ENCODE results near the gene GRIN2D.

GRIN2D gene

DNA sequence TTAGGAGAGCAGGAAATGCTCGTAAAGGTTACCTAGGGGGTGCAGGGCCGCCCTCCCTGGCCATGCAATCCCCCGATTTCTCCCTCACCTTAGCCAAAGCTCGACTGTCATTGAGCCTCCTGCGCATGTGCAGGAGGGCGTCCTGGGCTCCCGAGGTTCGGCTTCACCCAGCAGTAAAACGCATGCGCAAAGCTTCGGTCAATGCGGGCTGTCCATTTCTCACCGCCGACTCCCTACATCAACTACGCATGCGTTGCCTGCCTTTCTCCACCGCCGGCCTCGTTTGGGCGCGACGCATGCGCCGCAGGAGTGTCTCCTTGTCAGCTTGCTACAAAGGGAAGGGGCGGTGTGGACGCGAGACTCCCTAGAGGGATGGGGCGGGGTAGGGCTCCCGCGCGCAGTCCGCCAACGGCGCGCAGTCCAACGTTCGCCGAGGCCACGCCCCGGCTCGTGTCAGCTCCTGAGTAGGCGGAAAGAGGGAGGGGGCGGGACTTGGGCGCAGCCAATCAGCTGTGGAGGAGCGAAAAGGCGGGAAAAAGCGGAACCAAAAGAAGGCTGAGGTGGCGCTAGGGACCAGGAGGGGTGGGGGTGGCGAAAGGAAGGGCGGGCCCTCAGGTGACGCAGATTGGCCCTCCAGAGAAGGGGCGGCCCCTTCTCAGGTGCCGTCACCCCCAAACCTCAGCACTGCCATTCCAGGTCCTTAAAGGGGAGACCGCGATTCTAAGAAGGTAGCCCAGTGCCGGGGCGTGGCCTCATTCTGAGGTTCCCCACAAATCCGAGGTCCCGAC lies 29.5 kb upstream of the GRIN2D start, which contains the start of the genes SYNGR4 and TMEM143:
Gene SYNGR4 (plus strand): TSS at position 558 of the 788 bp plus-strand sequence. CDS start 1,476 bp downstream, outside the sequence.
Gene TMEM143 (minus strand): TSS at position 131 of the 788 bp plus-strand sequence. CDS start 20 bp downstream, at position 111.
- H3K27ac ChIP-seq, result peak within 1 kb of the TSS; percentile 98
- TF ChIP-seq, protein P1, sequence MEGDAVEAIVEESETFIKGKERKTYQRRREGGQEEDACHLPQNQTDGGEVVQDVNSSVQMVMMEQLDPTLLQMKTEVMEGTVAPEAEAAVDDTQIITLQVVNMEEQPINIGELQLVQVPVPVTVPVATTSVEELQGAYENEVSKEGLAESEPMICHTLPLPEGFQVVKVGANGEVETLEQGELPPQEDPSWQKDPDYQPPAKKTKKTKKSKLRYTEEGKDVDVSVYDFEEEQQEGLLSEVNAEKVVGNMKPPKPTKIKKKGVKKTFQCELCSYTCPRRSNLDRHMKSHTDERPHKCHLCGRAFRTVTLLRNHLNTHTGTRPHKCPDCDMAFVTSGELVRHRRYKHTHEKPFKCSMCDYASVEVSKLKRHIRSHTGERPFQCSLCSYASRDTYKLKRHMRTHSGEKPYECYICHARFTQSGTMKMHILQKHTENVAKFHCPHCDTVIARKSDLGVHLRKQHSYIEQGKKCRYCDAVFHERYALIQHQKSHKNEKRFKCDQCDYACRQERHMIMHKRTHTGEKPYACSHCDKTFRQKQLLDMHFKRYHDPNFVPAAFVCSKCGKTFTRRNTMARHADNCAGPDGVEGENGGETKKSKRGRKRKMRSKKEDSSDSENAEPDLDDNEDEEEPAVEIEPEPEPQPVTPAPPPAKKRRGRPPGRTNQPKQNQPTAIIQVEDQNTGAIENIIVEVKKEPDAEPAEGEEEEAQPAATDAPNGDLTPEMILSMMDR (IDR thresholded peaks at IDR 0.05), result no peak
- no peak for TF ChIP-seq ZFX (IDR thresholded peaks at IDR 0.05; ENCODE audit: borderline replicate concordance)

DNA sequence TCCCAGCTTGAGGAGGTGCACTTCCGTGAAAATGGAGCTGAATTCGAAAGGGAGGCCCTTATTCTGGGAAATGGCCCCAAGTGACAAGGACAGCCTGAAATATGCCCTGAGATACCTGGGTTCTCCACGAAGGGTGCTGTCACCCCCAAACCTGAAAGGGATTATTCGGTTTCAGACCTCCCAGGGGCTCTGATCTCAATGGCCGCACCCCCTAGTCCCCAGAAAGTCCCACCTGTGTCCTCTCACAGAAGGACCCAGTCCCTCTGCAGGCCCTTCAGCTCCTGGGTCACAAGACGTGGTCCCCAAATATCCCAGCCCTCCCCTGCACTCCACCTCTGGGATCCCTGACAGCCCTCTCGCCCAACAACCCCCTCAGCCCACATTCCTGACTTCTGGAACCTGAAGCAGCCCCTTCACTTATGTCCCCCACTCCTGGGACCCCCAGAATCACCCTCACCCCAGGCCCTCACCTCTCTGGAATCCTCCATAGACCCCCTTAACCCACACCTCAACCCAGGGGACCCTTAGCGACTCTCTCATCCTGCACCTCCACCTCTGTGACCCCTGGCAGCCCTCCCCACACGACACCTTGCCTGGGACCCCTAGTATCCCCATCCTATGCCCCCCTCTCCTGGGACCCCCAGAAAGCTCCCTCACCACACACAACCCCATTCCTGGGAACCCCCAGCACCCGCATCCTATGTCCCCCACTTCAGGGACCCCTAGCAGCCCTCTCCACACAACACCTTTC lies 28.7 kb upstream of the GRIN2D start:
- TF ChIP-seq, protein P1 (IDR thresholded peaks at IDR 0.05), result no peak
- no peak for TF ChIP-seq ZFX (IDR thresholded peaks at IDR 0.05; ENCODE audit: borderline replicate concordance)
- H3K27ac ChIP-seq, result peak overlapping the region; percentile 98

DNA sequence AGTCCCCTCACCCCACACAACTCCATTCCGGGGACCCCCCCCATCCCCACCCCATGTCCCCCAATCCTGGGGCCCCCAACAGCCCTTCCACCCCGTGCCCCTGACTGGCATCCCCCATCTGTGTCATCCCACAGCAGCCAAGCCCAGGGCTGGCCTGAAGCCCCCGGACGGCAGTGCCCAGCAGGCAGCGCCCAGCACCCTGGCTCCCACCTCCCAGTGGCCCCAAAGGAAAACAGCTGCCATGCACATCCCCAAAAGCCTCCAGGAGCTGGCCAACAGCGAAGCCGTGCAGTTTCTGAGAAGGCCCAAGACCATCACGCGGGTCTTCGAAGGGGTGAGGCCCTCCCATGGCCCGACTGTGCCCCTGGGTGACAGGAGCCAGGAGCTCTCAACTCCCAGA lies 27.9 kb upstream of the GRIN2D start:
- H3K27ac ChIP-seq, result peak overlapping the region; percentile 40; the same call in 1 of the 2 replicates
- TF ChIP-seq, protein P1 (IDR thresholded peaks at IDR 0.05), result no peak
- no peak for TF ChIP-seq ZFX (IDR thresholded peaks at IDR 0.05; ENCODE audit: borderline replicate concordance)

DNA sequence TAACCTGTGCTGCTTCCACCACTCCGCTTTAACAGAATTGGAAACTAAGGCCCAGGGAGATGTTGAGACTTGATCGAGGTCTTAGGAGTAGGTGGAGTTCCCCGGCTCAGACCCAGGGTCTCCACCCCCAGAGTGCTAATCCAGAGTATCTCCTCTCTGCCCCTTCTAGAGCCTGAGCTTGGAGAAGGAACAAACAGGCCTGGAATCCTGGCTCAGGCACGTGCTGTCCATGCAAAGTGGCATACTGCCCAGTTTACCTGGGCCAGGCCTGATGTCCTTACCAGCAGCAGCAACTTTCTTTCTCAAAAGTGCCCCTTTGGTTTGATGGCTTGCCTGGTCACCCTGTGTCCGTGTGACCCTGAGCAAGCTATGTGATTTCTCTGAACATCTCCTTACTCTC lies 25.6 kb upstream of the GRIN2D start:
- TF ChIP-seq, protein P1 (IDR thresholded peaks at IDR 0.05), result no peak
- no peak for TF ChIP-seq ZFX (IDR thresholded peaks at IDR 0.05; ENCODE audit: borderline replicate concordance)
- H3K27ac ChIP-seq, result peak overlapping the region; percentile 40; the same call in 1 of the 2 replicates

DNA sequence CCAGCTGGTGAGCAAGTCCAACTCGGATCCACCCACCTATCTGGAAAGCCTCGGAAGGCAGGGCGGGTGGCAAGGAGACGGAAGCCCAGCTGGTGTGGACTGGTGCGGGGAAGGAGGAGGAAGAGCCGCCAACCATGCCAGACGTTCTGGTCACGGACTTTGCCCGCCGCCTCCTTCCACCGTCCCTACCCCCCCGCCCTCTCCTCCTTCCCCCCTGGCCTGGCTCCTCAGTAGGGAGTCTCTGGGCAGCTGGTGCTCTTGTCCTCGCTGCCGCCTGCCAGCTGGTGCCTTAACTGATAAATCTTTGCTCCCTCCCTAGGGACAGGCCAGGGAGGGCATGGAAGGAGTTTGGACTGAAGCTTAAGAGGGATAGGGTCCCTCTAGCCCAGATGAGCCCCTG lies 24.5 kb upstream of the GRIN2D start:
- H3K27ac ChIP-seq, result no peak overlapping the region
- TF ChIP-seq, protein P1 (IDR thresholded peaks at IDR 0.05), result no peak
- no peak for TF ChIP-seq ZFX (IDR thresholded peaks at IDR 0.05; ENCODE audit: borderline replicate concordance)

DNA sequence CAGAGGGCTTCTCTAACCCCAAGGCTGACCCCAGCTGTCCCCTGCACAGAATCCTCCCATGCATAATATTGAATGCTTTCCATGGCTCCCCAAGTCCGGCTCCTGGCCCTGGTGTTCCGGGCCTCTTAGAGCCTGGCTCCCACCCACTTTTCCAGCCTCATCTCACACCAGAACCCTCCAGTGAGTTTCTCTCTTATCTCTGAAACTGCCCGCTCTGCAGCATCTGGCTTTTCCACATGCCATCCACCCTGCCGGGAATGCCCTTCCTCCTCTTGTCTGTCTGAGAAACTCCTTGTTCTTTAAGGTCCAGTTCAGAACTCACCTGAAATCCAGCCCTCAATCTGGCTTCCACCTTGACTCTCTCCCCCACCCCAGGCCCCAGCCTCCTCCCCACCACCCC lies 22.5 kb upstream of the GRIN2D start:
- TF ChIP-seq, protein P1 (IDR thresholded peaks at IDR 0.05), result no peak
- no peak for TF ChIP-seq ZFX (IDR thresholded peaks at IDR 0.05; ENCODE audit: borderline replicate concordance)
- H3K27ac ChIP-seq, result no peak overlapping the region

Data from 22Rv1 (cell line).